Esophagus (tissue), 2 donors: ENCODE measurements around the gene BRI3. TPM values are rescaled to one million over a fixed set of nuclear protein-coding genes. Genes with fewer than 3 reads are reported as not detected.
A peak's percentile ranks its signal among the peaks of the same experiment; 100 is the strongest.

Source experiments
- H3K27ac ChIP-seq, 2 donors: one replicate each; pipeline ENCODE4 v1.5.1; 2013; ENCODE audit warnings: low read depth in 2 of 2, mild to moderate bottlenecking in 2 of 2, inconsistent platforms in 1 of 2, low read length in 1 of 2, moderate library complexity in 1 of 2
- H3K27me3 ChIP-seq, 2 donors: one replicate each; pipeline ENCODE4 v1.6.1; 2013; ENCODE audit warnings: low read length in 2 of 2, control low read depth in 1 of 2, mild to moderate bottlenecking in 1 of 2; ENCODE audit not compliant: insufficient read depth in 2 of 2, control insufficient read depth in 1 of 2
- H3K36me3 ChIP-seq, 2 donors: one replicate each; pipeline ENCODE4 v1.6.1; 2013; ENCODE audit warnings: low read length in 1 of 2; ENCODE audit not compliant: control insufficient read depth in 2 of 2, insufficient read depth in 2 of 2
- H3K4me1 ChIP-seq, 2 donors: one replicate each; pipeline ENCODE4 v1.6.1; 2013; ENCODE audit warnings: low read length in 1 of 2; ENCODE audit not compliant: control insufficient read depth in 2 of 2, insufficient read depth in 2 of 2
- H3K4me3 ChIP-seq, 2 donors: one replicate each; pipeline ENCODE4 v1.5.1; 2013; ENCODE audit warnings: low read length in 2 of 2, mild to moderate bottlenecking in 2 of 2, low read depth in 1 of 2, moderate library complexity in 1 of 2
- H3K9me3 ChIP-seq, 2 donors: one replicate each; pipeline ENCODE4 v1.6.1; 2013; ENCODE audit warnings: mild to moderate bottlenecking in 2 of 2, low read depth in 1 of 2, low read length in 1 of 2, moderate library complexity in 1 of 2; ENCODE audit not compliant: control insufficient read depth in 2 of 2, insufficient read depth in 1 of 2
- WGBS, 2 donors: extraction: QIAGEN DNeasy Blood & Tissue Kit; methylation state at CpG; one replicate each; pipeline ENCODE4 v1.1.7; 2013; 5-methylcytosine and 5-hydroxymethylcytosine counted together
- polyA plus RNA-seq, 2 donors: library from polyadenylated mRNA; stranded (reverse); fragments of 200-250 nt; gene quantifications; one replicate each; pipeline ENCODE4 v1.2.3, GENCODE V29; 2013
- donor health status: healthy with polysubstance abuse.
- donor health status: Bipolar disorder and iron deficiency.

The BRI3 gene
- polyA plus RNA-seq, 2 donors = 59.4 to 60.1 TPM

DNA sequence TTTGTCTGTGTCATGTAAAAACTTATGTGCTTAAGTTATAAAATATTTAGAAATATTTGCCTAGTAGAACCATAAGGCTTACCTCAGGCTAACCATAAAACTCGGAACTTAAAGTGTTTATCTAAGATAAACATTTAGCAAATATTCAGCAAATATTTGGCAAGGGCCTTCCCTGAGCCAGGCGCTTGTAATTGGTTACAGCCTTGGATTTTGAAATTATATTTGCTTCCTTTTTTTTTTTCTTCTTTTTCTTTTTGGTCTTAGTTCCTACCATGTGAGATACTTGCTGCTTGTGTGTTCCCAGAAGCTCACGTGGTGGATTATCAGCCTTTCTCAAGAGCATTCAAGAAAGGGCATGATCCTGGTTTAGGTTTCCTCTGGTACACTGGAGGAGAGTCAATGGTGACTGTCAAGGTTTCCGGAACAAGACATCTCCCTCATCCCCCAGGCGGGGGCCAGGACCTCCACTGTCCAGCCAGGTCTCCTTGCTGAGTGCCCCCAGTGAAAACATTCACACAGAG lies 5.2 kb upstream of the BRI3 start:
- no peaks in the 10 kb centered on the region for H3K36me3 ChIP-seq
- 53 to 56% methylated on average over 5 of the region's 5 CpGs for WGBS, 2 donors
- peak overlapping the region in 1 of 2 donors; percentile 68 for H3K27ac ChIP-seq
- H3K4me3 ChIP-seq = no peak overlapping the region
- no peaks in the 10 kb centered on the region for H3K27me3 ChIP-seq
- H3K9me3 ChIP-seq = no peaks in the 10 kb centered on the region
- no peaks in the 10 kb centered on the region for H3K4me1 ChIP-seq

DNA sequence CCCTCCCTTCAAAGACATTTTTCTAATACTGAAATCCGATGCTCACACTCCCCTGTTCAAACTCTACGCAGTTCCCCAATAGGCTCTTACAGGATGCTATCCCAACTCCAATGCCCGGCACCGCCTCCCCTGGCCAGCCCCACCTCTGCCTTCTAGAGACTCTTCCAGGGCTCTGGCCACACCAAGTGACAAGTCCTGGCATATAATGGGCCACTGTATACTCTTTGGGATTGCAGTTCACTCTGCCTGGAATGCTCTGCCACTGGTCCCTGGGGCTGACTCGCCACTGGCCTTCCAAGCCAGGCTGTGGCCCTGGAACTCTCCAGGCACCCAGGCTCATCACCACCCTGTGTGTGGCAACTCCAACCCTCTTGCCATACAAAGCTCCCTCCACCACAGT lies 3.1 kb upstream of the BRI3 start:
- 95 to 96% methylated on average over 5 of the region's 5 CpGs for WGBS, 2 donors
- H3K4me3 ChIP-seq = no peak overlapping the region
- H3K27me3 ChIP-seq = no peaks in the 10 kb centered on the region
- peaks cover under 1% of the 10 kb centered on the region in 2 donors for H3K4me1 ChIP-seq
- no peaks in the 10 kb centered on the region for H3K36me3 ChIP-seq
- no peak overlapping the region for H3K27ac ChIP-seq
- no peaks in the 10 kb centered on the region for H3K9me3 ChIP-seq

DNA sequence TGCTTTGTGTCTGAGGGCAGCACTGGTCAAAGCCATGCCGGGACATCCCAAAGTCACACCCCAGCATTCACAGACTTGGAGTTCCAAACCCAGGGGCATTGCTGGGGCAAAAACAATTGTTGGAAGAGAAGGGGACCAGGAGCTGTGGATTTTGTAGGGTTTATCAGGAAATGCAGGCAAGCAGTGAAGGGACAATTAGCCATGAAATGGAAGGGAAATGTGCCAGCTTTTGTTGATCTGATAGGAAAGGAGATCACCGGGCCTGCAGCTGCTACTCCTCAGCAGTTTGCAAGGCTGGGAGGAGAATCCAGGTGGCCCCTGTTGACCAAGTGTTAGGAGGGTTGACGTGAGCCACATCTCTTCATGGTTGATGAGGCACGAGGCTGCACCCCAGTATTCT lies 2.5 kb upstream of the BRI3 start:
- no peaks in the 10 kb centered on the region for H3K9me3 ChIP-seq
- H3K27me3 ChIP-seq = no peaks in the 10 kb centered on the region
- no peak overlapping the region for H3K27ac ChIP-seq
- WGBS, 2 donors = 73 to 77% methylated on average over 4 of the region's 4 CpGs
- no peak overlapping the region for H3K4me3 ChIP-seq
- H3K36me3 ChIP-seq = no peaks in the 10 kb centered on the region
- H3K4me1 ChIP-seq = peaks cover 6% of the 10 kb centered on the region in 2 donors

DNA sequence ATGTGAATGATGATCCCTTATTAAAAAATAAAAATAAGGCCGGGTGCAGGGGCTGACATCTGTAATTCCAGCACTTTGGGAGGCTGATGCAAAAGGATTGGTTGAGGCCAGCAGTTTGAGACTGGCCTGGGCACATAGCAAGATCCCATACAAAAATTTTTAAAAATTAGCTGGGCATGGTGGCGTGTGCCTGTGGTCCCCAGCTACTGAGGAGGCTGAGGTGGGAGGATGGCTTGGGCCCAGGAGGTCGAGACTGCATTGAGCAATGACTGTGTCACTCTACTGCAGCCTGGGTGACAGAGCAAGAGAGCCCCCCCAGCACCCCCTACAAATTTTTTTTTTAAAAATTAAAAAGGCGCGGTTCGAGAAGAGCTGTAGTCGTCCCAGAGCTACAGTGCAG lies 1.2 kb upstream of the BRI3 start:
- no peaks in the 10 kb centered on the region for H3K27me3 ChIP-seq
- H3K27ac ChIP-seq = peak overlapping the region; percentile 91 to 94
- no peaks in the 10 kb centered on the region for H3K9me3 ChIP-seq
- WGBS, 2 donors = 41 to 45% methylated on average over 7 of the region's 7 CpGs
- H3K36me3 ChIP-seq = no peaks in the 10 kb centered on the region
- H3K4me3 ChIP-seq = peak overlapping the region in 1 of 2 donors; percentile 86
- H3K4me1 ChIP-seq = peaks cover 9 to 19% of the 10 kb centered on the region in 2 donors

- H3K4me1 ChIP-seq = peaks cover 23 to 35% of the 10 kb centered on the region in 2 donors
- no peaks in the 10 kb centered on the region for H3K9me3 ChIP-seq
- WGBS, 2 donors = 2 to 3% methylated on average over 57 to 77 of the region's 77 CpGs
- peak overlapping the region; percentile 65 to 86 for H3K4me3 ChIP-seq
- peak overlapping the region; percentile 85 to 86 for H3K27ac ChIP-seq
- no peaks in the 10 kb centered on the region for H3K27me3 ChIP-seq
- peaks cover 0 to 3% of the 10 kb centered on the region in 2 donors for H3K36me3 ChIP-seq
Observed at GRCh38 chr7:98281757-98282606, 496 bp downstream of the BRI3 start.

GRCh38 chr7:98282703-98283102 lies 1.2 kb downstream of the BRI3 start:
- 26 to 32% methylated on average over 16 of the region's 16 CpGs for WGBS, 2 donors
- peak overlapping the region; percentile 65 to 86 for H3K4me3 ChIP-seq
- peaks cover 0 to 3% of the 10 kb centered on the region in 2 donors for H3K36me3 ChIP-seq
- peak overlapping the region; percentile 85 to 86 for H3K27ac ChIP-seq
- H3K4me1 ChIP-seq = peaks cover 28 to 42% of the 10 kb centered on the region in 2 donors
- H3K9me3 ChIP-seq = no peaks in the 10 kb centered on the region
- H3K27me3 ChIP-seq = no peaks in the 10 kb centered on the region

GRCh38 chr7:98283127-98283886 lies 1.8 kb downstream of the BRI3 start:
- H3K4me3 ChIP-seq = peak overlapping the region; percentile 65 to 86
- 42 to 53% methylated on average over 19 of the region's 19 CpGs for WGBS, 2 donors
- peak overlapping the region; percentile 85 to 86 for H3K27ac ChIP-seq
- H3K27me3 ChIP-seq = no peaks in the 10 kb centered on the region
- H3K4me1 ChIP-seq = peaks cover 28 to 48% of the 10 kb centered on the region in 2 donors
- peaks cover 0 to 5% of the 10 kb centered on the region in 2 donors for H3K36me3 ChIP-seq
- H3K9me3 ChIP-seq = no peaks in the 10 kb centered on the region

DNA sequence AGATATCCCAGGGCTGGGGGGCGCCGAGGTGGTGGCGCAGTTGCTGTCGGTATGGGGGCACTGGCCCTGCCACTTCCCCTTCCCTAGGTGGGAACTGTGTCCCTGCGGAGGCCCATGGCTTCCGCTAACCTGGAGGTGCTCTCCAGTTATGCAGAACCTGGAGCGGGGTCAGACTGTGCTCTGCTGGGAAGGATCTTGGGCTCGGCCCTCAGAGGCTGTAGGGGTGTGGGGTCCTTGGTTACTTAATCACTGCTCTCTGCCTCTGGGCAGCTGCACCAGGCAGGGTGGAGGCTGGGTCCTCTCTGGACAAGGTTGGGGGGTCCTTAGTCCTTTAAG lies 2.4 kb downstream of the BRI3 start:
- H3K27ac ChIP-seq = peak overlapping the region; percentile 85 to 86
- 70 to 79% methylated on average over 8 of the region's 8 CpGs for WGBS, 2 donors
- peaks cover 0 to 5% of the 10 kb centered on the region in 2 donors for H3K36me3 ChIP-seq
- peaks cover 28 to 48% of the 10 kb centered on the region in 2 donors for H3K4me1 ChIP-seq
- no peaks in the 10 kb centered on the region for H3K9me3 ChIP-seq
- H3K27me3 ChIP-seq = no peaks in the 10 kb centered on the region
- H3K4me3 ChIP-seq = peak overlapping the region; percentile 65 to 86

- peak overlapping the region; percentile 85 to 86 for H3K27ac ChIP-seq
Observed at GRCh38 chr7:98284335-98285036, 3.0 kb downstream of the BRI3 start.

More at GRCh38 chr7:98284335-98285036, 3.0 kb downstream of the BRI3 start:
- Histone ChIP-seq H3K9me3 (no peaks in the 10 kb centered on the region), H3K36me3 (peaks cover 0 to 5% of the 10 kb centered on the region in 2 donors), H3K27me3 (no peaks in the 10 kb centered on the region), H3K4me1 (peaks cover 28 to 51% of the 10 kb centered on the region in 2 donors), H3K4me3 (peak overlapping the region; percentile 65 to 86)
- WGBS, 2 donors = 21 to 29% methylated on average over 20 of the region's 20 CpGs
